Fibroblast of mammary gland (primary cell): ENCODE measurements around the gene HIVEP3.

Experiments
- DNase-seq: peaks from one replicate; pipeline ENCODE4 v3.0.0-alpha.2; 2010; ENCODE audit warnings: low read depth
- H3K4me3 ChIP-seq: 2 replicates; pipeline ENCODE4 v1.5.1; 2011; ENCODE audit warnings: low read depth, mild to moderate bottlenecking, low read length, moderate library complexity; ENCODE audit not compliant: control insufficient read depth
- TF ChIP-seq, protein P1 (sequence below): conservative IDR thresholded peaks from 2 replicates; pipeline ENCODE4 v1.5.1; 2011; ENCODE audit warnings: low read depth, low read length, inconsistent platforms; ENCODE audit not compliant: control insufficient read depth, insufficient read depth

Gene HIVEP3

DNA sequence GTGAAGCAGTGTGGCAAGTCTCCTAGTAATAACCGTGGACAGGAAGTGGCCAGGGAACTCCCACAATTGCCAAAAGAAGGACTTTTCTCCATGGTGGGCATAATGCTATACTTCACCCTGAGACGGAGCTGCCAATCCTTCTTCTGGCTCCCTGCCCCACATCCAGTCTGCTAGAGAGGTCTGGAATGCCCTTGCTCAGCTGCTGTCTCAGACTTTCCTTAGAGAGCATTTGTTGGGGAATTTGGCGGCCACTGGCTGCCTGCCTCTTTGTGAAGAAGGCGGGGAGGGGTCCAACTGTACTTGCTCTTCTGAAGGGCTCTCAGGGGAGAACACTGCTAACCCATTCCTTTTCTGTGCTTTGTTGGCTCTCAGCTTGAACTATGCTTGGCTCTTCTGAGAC lies 310.5 kb downstream of the HIVEP3 start:
- H3K4me3 ChIP-seq: no peak overlapping the region
- DNase-seq: no peak
- TF ChIP-seq, protein P1, sequence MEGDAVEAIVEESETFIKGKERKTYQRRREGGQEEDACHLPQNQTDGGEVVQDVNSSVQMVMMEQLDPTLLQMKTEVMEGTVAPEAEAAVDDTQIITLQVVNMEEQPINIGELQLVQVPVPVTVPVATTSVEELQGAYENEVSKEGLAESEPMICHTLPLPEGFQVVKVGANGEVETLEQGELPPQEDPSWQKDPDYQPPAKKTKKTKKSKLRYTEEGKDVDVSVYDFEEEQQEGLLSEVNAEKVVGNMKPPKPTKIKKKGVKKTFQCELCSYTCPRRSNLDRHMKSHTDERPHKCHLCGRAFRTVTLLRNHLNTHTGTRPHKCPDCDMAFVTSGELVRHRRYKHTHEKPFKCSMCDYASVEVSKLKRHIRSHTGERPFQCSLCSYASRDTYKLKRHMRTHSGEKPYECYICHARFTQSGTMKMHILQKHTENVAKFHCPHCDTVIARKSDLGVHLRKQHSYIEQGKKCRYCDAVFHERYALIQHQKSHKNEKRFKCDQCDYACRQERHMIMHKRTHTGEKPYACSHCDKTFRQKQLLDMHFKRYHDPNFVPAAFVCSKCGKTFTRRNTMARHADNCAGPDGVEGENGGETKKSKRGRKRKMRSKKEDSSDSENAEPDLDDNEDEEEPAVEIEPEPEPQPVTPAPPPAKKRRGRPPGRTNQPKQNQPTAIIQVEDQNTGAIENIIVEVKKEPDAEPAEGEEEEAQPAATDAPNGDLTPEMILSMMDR: no peak

DNA sequence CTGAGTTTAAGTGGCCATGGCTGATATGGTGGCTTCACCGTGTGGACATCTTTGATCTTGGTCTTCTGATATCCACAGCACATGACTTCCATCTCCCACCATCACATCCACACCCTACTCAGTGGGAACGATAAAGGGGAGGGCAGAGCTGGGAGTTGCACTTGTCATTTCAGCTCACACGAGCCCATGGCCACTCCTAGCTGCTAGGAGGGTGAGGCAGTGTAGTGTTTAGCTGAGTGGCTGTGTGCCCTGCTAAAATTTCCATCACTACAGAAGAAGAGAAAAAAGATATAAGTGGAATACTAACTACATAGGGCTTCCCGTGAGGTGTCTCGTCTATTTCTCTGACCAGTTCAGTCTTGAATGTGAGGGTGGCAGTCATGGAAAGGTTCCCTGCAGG lies 310.9 kb downstream of the HIVEP3 start:
- DNase-seq: no peak
- no peak overlapping the region for H3K4me3 ChIP-seq
- TF ChIP-seq, protein P1: no peak

DNA sequence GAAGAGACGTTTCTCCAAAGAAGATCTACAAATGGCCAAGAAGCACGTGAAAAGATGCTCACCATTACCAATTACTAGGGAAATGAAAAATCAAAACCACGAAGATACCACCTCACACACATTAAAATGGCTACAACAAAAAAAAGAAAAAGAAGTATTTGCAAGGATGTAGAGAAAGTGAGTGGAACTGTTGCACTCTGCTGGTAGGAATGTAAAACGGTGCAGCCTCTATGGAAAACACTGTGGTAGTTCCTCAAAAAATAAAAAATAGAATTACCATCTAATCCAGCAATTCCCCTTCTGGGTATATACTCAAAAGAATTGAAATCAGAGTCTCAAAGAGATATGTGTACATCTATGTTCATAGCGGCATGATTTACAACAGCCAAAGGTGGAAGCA lies 318.8 kb downstream of the HIVEP3 start:
- H3K4me3 ChIP-seq: no peak overlapping the region
- TF ChIP-seq, protein P1: peak; percentile 70
- DNase-seq: peak; percentile 43

DNA sequence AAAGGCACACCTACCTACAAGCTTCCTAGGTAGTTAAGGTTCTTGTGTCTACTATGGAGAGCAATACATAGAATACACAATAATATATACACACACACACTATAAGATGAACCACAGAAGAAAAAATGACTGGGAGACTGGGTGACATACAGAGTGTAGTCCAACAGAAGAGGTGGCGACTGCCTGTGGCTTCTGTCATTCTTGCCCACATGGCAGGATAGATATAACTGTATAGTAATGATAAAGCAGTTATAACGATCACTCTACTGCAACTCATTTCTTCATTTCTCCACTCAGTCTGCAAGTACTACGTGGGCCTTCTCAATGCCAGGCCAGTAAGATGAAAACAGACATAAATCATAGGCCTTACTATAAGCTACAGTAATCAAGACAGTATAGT lies 320.4 kb downstream of the HIVEP3 start:
- DNase-seq: no peak
- no peak overlapping the region for H3K4me3 ChIP-seq
- TF ChIP-seq, protein P1: no peak

DNA sequence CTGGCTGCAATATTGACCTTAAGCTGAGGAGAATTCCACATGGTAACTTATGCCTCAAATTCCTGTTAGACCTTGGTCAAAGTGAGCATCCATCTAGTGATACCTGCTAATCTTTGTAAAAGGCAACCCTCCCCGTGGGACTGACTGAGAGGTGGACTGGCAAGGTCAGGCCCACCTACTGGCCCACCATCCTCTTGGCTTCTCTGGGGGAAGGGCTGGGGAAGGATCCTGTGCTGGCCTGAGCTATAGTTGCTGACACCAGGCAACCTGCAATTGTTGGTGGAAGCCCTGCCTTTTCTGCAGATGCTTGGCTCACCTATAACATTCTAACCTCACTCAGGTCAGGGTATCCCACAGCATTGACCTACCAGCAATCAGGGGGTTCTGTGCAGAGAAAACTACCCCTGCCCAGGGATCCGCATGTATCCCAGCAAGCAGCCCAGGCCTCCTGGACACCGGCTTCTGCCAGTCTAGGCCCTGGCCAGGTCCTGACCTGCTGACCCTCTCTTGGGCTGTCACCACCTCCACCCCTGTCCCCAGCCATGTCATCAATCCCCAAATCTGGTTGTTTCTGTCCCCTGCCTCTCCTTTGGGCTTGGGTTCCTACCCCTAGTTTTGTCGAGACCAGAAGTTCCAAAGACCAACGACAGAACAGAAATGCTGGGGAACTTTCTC lies 326.1 kb downstream of the HIVEP3 start:
- no peak for DNase-seq
- TF ChIP-seq, protein P1: no peak
- no peak overlapping the region for H3K4me3 ChIP-seq

DNA sequence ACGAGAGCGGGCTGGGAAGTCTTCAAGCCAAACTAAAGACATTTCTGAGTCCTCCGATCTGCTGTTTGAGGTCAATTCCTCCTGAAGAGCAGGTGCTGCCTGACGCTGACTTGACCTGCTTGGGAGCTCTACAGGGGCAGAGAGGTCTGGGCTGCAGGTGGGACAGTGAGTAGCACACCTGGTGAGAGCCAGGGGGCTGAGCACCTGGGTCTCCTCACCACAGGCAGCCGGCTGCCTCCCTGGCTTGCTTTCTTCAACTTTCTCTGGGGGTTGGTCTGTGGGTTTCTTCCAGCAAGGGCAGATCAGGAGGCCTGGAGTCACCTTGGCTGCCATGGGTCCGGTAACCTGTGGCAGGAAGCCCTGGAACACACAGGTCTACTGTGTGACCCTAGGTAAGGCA lies 326.8 kb downstream of the HIVEP3 start:
- TF ChIP-seq, protein P1: no peak
- H3K4me3 ChIP-seq: no peak overlapping the region
- DNase-seq: no peak

DNA sequence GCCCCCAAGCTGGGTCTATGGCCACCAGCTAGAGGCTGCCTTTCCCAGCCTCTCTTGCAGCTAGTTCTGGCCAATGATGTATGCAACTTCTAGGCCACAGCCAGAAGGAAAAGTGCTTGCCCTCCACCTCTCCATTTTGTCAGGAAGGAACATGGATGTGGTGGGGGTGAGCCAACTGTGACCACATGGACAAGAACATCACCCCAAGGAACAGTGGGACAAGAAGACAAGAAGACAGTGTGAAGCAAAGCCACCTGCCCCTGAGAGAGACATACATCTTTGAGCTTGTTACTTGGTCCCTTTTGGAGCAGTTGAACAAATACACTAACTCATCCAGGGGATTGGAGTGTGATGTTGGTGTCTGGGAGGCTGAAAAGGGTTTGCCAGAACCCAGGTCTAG lies 328.4 kb downstream of the HIVEP3 start:
- TF ChIP-seq, protein P1: no peak
- no peak for DNase-seq
- no peak overlapping the region for H3K4me3 ChIP-seq
